Skin of body (tissue), 3 donors: Measurements from ENCODE around the gene TRIP12. TPM values are rescaled to one million over a fixed set of nuclear protein-coding genes. Genes with fewer than 3 reads are reported as not detected.
A peak's percentile ranks its signal among the peaks of the same experiment; 100 is the strongest.

Experiments used
- DNase-seq: peaks from one replicate; lab custom pipeline; 2025; lab: John Stamatoyannopoulos, UW
- small RNA-seq: library from RNA; depleted of rRNA; stranded (forward); fragments of <200 nt; gene quantifications from one replicate; pipeline ENCODE3, GENCODE V24; 2014; ENCODE audit warnings: low replicate concordance
- total RNA-seq: library from RNA; depleted of rRNA; stranded (reverse); fragments of >200 nt; gene quantifications from one replicate; pipeline ENCODE4 v1.2.3, GENCODE V29; 2014

TRIP12 gene
- total RNA-seq, 1 donor from 2014 or later: 226 TPM

DNA sequence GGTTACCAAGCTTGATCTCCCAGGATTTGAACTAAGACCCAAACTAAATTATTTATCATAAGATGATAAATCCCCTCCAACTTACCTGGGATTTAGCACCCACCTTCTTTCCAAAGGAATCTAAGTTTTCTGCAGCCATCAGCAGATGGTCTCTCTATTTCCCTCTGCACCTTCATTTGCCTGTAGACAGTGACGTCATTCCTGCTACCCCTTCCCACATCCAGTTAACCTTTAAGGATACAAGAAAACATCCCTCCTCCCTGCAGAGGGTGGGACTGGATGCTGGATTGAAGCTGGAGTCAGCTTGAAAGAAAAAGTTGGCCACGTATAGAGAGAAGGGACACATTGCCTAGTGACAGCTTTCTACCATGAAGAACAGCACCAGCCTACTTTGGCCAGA is 203.8 kb downstream of the TRIP12 start:
- no peak for DNase-seq

DNA sequence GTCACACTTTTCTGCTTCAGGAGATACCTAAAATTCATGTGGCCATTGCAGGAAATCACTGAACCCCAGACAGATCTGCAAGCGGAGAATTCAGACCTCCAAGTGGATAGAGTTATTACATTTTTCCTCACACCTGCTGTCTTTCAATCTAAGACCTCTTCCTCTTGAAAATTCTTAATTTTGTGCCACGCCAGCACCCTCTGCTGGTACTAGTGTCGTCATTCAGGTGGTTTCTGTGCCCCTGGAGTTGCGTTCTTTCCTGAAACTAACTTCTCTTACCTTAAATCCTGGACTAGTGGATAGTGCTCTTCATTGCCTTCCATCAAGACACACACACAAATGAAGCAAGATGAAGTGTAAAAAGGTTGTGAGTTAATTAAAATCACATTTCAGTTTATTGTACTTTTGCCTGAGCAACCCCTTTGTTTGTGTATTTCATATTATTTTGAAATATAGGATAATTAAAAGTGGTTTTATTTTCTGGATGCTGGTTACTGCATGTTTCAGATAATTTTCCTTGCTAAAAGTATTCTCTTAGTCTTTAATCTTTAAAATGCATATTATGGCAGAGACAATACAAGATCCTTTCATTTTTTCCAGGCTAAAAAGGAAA is 205.8 kb downstream of the TRIP12 start:
- no peak for DNase-seq

DNA sequence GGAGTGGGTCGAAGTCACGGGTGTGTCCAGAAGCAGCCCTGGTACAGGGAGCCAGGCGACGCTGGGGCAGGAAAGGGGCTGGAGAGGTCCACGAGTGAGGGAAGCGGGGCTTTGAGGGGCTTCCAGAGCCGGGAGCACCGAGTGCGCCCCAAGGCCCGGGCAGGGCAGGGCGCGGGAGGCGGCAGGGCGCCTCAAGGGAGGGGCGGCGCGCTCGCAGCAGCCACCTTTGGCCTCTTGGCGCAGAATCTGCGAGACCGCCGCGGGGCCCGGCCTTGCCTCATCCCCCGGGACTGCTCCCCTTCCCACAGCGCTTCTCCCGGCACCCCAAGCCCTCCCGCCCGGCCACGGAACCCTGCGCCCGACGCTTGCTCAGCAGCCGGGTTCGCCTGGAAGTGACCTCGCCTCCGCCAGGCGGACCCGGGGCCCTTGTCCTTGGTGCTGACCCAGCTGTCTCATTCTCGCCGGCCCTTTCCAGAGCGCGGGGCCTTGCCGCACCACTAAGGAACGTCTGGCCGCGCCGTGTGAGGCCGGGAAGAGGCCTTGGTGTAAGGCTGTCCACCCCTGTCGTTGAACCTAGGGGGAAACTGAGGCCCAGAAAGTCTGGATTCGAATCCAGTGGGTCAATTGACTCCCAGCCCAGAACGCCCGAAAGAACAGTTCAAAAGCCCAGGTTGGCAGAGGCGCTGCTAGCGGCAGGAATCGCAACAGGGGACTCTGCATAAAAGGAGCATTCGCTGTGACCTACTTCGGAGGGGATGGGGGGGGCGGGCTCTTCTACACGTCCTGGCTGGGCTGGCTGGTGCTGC is 206.9 kb downstream of the TRIP12 start:
- peak; percentile 5 for DNase-seq

DNA sequence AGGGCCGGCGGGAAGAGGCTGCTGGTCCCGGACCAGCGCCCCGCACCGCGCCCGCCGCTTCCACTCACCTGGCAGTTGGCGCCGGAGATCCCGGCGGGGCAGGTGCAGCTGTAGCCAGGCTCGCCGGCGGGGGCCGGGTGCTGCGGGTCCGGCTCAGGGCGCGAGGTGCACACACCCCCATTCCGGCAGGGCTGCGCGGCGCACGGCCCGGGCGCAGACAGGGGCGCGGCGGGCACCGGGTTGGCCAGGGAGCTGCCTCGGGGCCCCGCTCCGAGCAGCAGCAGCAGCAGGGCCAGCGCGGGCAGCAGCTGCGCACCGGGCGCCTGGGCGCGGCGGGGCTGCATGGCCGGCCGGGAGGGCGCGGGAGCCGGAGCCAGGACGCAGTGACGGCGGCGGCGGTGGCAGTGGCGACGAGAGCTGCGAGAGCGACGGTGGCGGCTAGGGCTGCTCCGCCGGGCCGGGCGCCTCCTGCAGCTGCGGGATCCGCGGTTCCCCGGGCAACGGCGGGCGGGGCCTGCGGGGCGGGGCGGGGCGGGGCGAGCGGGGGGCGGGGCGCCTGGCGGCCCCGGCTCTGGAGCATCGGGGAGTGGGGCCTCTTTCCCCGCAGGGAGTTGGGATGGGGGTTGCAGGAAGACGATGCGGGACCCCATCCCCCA is 207.6 kb downstream of the TRIP12 start, which contains the start of gene DNER:
Gene DNER, minus strand, starts transcription at position 476 of the 656 bp plus-strand sequence. Its CDS starts 132 bp downstream, at position 344.
- no peak for DNase-seq

Small RNA genes lying within 50 kb of the gene (small RNA-seq; reads per million reads assigned to genes)
- not detected for gene RNU6-613P
- gene RNU6-964P: not detected

Other genes with a start within 250 kb of the TRIP12 start
- gene DNER, start 207.5 kb downstream of the TRIP12 start, total RNA-seq: 3.3 TPM
- 4.5 TPM for gene FBXO36, start 494 bp upstream of the TRIP12 start, total RNA-seq
- gene SLC16A14, start 146.9 kb upstream of the TRIP12 start, total RNA-seq: 8.2 TPM